WTC11 (cell line): ENCODE data around the gene SLC7A4. TPM values are rescaled to one million over a fixed set of nuclear protein-coding genes. Genes with fewer than 3 reads are reported as not detected.

Experiments used
- ATAC-seq: fragments of 200-7000 bp; cut with Tn5 transposase; 2 replicates; pipeline ENCODE4 v1.10.0; 2021; ENCODE audit warnings: mild to moderate bottlenecking, moderate library complexity
- CTCF ChIA-PET: fragments of 300-600 bp; sonication (Branson Sonifier 250); formaldehyde crosslinking; loops from one replicate; lab custom pipeline; 2021; ENCODE audit warnings: antibody characterized with exemption; lab: Charles Lee
- POLR2A ChIA-PET: fragments of 350-600 bp; sonication (Branson Sonifier 250); formaldehyde crosslinking; loops from one replicate; lab custom pipeline; 2021; ENCODE audit warnings: antibody characterized with exemption; lab: Charles Lee
- DNase-seq: peaks from one replicate; pipeline ENCODE4 v3.0.0; 2021; ENCODE audit warnings: low spot score
- H3K27ac Mint-ChIP-seq: 2 replicates; pipeline ENCODE4 v1.8.0; 2021; ENCODE audit warnings: mixed read lengths
- H3K27me3 Mint-ChIP-seq: 2 replicates; pipeline ENCODE4 v1.8.0; 2021; ENCODE audit warnings: low read depth, mild to moderate bottlenecking, moderate library complexity, mixed read lengths
- H3K36me3 Mint-ChIP-seq: 2 replicates; pipeline ENCODE4 v1.8.0; 2021; ENCODE audit warnings: mixed read lengths
- H3K4me1 Mint-ChIP-seq: 2 replicates; pipeline ENCODE4 v1.8.0; 2022; ENCODE audit warnings: mixed read lengths
- H3K4me3 Mint-ChIP-seq: 2 replicates; pipeline ENCODE4 v1.8.0; 2021; ENCODE audit warnings: mild to moderate bottlenecking, moderate library complexity, mixed read lengths
- H3K9me3 Mint-ChIP-seq: 2 replicates; pipeline ENCODE4 v1.8.0; 2021; ENCODE audit warnings: mixed read lengths
- ATF1 ChIP-seq: sonication (generic); formaldehyde crosslinking; IDR thresholded peaks from 2 replicates; pipeline ENCODE4 v1.8.1; 2023; ENCODE audit warnings: mild to moderate bottlenecking, moderate library complexity, missing genetic modification reagents
- EMX1 ChIP-seq: fragments of 250-450 bp; sonication (Bioruptor Pico); IDR thresholded peaks from 2 replicates; pipeline ENCODE4 v1.8.0; 2021; ENCODE audit warnings: mild to moderate bottlenecking
- ESRRA ChIP-seq: sonication (generic); formaldehyde crosslinking; IDR thresholded peaks from 2 replicates; pipeline ENCODE4 v1.8.1; 2022; ENCODE audit warnings: mild to moderate bottlenecking, missing genetic modification reagents, borderline replicate concordance
- GABPB1 ChIP-seq: sonication (generic); formaldehyde crosslinking; IDR thresholded peaks from 2 replicates; pipeline ENCODE4 v1.8.1; 2023; ENCODE audit warnings: mild to moderate bottlenecking, missing genetic modification reagents
- MLX ChIP-seq: sonication (generic); formaldehyde crosslinking; IDR thresholded peaks from 2 replicates; pipeline ENCODE4 v1.8.1; 2023; ENCODE audit warnings: mild to moderate bottlenecking, missing genetic modification reagents, moderate library complexity
- NFATC4 ChIP-seq: fragments of 250-450 bp; sonication (Bioruptor Pico); IDR thresholded peaks from 2 replicates; pipeline ENCODE4 v1.9.0; 2021; ENCODE audit warnings: mild to moderate bottlenecking
- NFYB ChIP-seq: sonication (generic); formaldehyde crosslinking; conservative IDR thresholded peaks from 2 replicates; pipeline ENCODE4 v1.8.0; 2022; ENCODE audit warnings: low read depth, missing genetic modification reagents
- NR3C1 ChIP-seq: sonication (generic); formaldehyde crosslinking; conservative IDR thresholded peaks from 2 replicates; pipeline ENCODE4 v1.8.1; 2023; ENCODE audit warnings: low read depth, mild to moderate bottlenecking, missing genetic modification reagents
- PRRX2 ChIP-seq: fragments of 250-450 bp; sonication (Bioruptor Pico); IDR thresholded peaks from 2 replicates; pipeline ENCODE4 v1.8.0; 2021; ENCODE audit warnings: mild to moderate bottlenecking
- RELA ChIP-seq: sonication (generic); formaldehyde crosslinking; IDR thresholded peaks from 2 replicates; pipeline ENCODE4 v1.8.1; 2022; ENCODE audit warnings: missing genetic modification reagents, mild to moderate bottlenecking, borderline replicate concordance
- SMAD4 ChIP-seq: sonication (generic); formaldehyde crosslinking; IDR thresholded peaks from 2 replicates; pipeline ENCODE4 v1.8.0; 2022; ENCODE audit warnings: mild to moderate bottlenecking, missing genetic modification reagents
- SOX15 ChIP-seq: fragments of 250-450 bp; sonication (Bioruptor Pico); IDR thresholded peaks from 2 replicates; pipeline ENCODE4 v1.9.0; 2021; ENCODE audit warnings: mild to moderate bottlenecking
- STAT6 ChIP-seq: sonication (generic); formaldehyde crosslinking; conservative IDR thresholded peaks from 2 replicates; pipeline ENCODE4 v1.8.1; 2023; ENCODE audit warnings: mild to moderate bottlenecking, low read depth, missing genetic modification reagents, moderate library complexity
- TP53 ChIP-seq: sonication (generic); formaldehyde crosslinking; IDR thresholded peaks from 2 replicates; pipeline ENCODE4 v1.8.1; 2023; ENCODE audit warnings: mild to moderate bottlenecking, missing genetic modification reagents
- USF2 ChIP-seq: sonication (generic); formaldehyde crosslinking; IDR thresholded peaks from 2 replicates; pipeline ENCODE4 v1.8.1; 2023; ENCODE audit warnings: mild to moderate bottlenecking, missing genetic modification reagents, moderate library complexity
- ZNF232 ChIP-seq: sonication (generic); formaldehyde crosslinking; IDR thresholded peaks from 2 replicates; pipeline ENCODE4 v1.8.0; 2022; ENCODE audit warnings: mild to moderate bottlenecking, missing genetic modification reagents
- total RNA-seq: library from RNA; stranded (reverse); gene quantifications from 3 replicates; pipeline ENCODE4 v1.2.3, GENCODE V29; 2021
- TF ChIP-seq, protein P1 (sequence below): fragments of 250-450 bp; sonication (Bioruptor Pico); IDR thresholded peaks from 2 replicates; pipeline ENCODE4 v2.1.2; 2022; ENCODE audit warnings: mild to moderate bottlenecking, moderate library complexity
- TF ChIP-seq, protein P2 (sequence below): sonication (generic); formaldehyde crosslinking; IDR thresholded peaks from 2 replicates; pipeline ENCODE4 v1.8.0; 2022; ENCODE audit warnings: mild to moderate bottlenecking, missing genetic modification reagents
- TF ChIP-seq, protein P3 (sequence below): sonication (generic); formaldehyde crosslinking; IDR thresholded peaks from 2 replicates; pipeline ENCODE4 v1.8.0; 2023; ENCODE audit warnings: missing genetic modification reagents

The SLC7A4 gene
- total RNA-seq, 1 experiment from 2014 or later: 0.37 TPM

- DNase-seq: no peak
- POLR2A ChIA-PET: no interaction called here
- TF ChIP-seq MLX: no peak
- TF ChIP-seq, protein P1, sequence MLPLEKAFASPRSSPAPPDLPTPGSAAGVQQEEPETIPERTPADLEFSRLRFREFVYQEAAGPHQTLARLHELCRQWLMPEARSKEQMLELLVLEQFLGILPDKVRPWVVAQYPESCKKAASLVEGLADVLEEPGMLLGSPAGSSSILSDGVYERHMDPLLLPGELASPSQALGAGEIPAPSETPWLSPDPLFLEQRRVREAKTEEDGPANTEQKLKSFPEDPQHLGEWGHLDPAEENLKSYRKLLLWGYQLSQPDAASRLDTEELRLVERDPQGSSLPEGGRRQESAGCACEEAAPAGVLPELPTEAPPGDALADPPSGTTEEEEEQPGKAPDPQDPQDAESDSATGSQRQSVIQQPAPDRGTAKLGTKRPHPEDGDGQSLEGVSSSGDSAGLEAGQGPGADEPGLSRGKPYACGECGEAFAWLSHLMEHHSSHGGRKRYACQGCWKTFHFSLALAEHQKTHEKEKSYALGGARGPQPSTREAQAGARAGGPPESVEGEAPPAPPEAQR: no peak
- TF ChIP-seq USF2 (CRISPR knock-in tag): no peak
- TF ChIP-seq NFATC4 (CRISPR knock-in tag): no peak
- TF ChIP-seq, protein P2, sequence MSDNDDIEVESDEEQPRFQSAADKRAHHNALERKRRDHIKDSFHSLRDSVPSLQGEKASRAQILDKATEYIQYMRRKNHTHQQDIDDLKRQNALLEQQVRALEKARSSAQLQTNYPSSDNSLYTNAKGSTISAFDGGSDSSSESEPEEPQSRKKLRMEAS (CRISPR knock-in tag): no peak
- no peak for TF ChIP-seq STAT6 (CRISPR knock-in tag)
- TF ChIP-seq ATF1 (CRISPR knock-in tag): no peak
- TF ChIP-seq RELA (CRISPR knock-in tag): no peak
- no peak for TF ChIP-seq PRRX2 (CRISPR knock-in tag)
- TF ChIP-seq NFYB (CRISPR knock-in tag): no peak
- TF ChIP-seq NR3C1 (CRISPR knock-in tag): no peak
- TF ChIP-seq TP53: no peak
- TF ChIP-seq SOX15: no peak
- no peak for TF ChIP-seq ZNF232
- no peak for TF ChIP-seq EMX1 (CRISPR knock-in tag)
- TF ChIP-seq GABPB1: no peak
- TF ChIP-seq ESRRA (CRISPR knock-in tag): no peak
- TF ChIP-seq SMAD4 (CRISPR knock-in tag): no peak
- TF ChIP-seq, protein P3, sequence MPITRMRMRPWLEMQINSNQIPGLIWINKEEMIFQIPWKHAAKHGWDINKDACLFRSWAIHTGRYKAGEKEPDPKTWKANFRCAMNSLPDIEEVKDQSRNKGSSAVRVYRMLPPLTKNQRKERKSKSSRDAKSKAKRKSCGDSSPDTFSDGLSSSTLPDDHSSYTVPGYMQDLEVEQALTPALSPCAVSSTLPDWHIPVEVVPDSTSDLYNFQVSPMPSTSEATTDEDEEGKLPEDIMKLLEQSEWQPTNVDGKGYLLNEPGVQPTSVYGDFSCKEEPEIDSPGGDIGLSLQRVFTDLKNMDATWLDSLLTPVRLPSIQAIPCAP (CRISPR knock-in tag): no peak
- Mint-ChIP-seq H3K4me3 (no peak overlapping the region), H3K27ac (no peak overlapping the region), H3K9me3 (peaks cover 10% of the 10 kb centered on the region), H3K36me3 (no peaks in the 10 kb centered on the region), H3K27me3 (no peaks in the 10 kb centered on the region), H3K4me1 (no peaks in the 10 kb centered on the region)
- no peak for ATAC-seq
- CTCF ChIA-PET: no interaction called here
Observed at GRCh38 chr22:21067075-21067900, 34.9 kb upstream of the SLC7A4 start.
